Activated naive CD4-positive, alpha-beta T cell treated with anti-CD3 and anti-CD28 coated beads, Interleukin-2, amount 50 U/mL, for 72 hours (primary cell): ENCODE results near the gene SIAE. TPM values are rescaled to one million over a fixed set of nuclear protein-coding genes. Genes with fewer than 3 reads are reported as not detected.
"Not testable (repeated sequence)": the region's sequence is repeated elsewhere in the genome, so short reads cannot be mapped to it uniquely, and the experiment has no call there.

Experiments
- ATAC-seq, 2 donors: fragments of 150-1000 bp; cut with Tn5 transposase; 2 replicates each; pipeline ENCODE4 v1.10.0; 2021; ENCODE audit warnings: mild to moderate bottlenecking in 2 of 2, moderate library complexity in 2 of 2
- DNase-seq, 2 donors: peaks; one replicate each; pipeline ENCODE4 v3.0.0; 2021 to 2022; ENCODE audit warnings: low spot score in 2 of 2
- H3K27ac Mint-ChIP-seq, 2 donors: one replicate each; pipeline ENCODE4 v1.8.0; 2022; ENCODE audit warnings: mild to moderate bottlenecking in 2 of 2, mixed read lengths in 2 of 2
- H3K36me3 Mint-ChIP-seq, 2 donors: one replicate each; pipeline ENCODE4 v1.8.0; 2022; ENCODE audit warnings: mixed read lengths in 2 of 2
- H3K9me3 Mint-ChIP-seq, 2 donors: one replicate each; pipeline ENCODE4 v1.8.0; 2022; ENCODE audit warnings: mixed read lengths in 2 of 2
- total RNA-seq, 2 donors: library from RNA; stranded (reverse); gene quantifications; one replicate each; pipeline ENCODE4 v1.2.3, GENCODE V29; 2022

Gene SIAE
- total RNA-seq, 2 donors from 2014 or later, result 7.6 to 12.3 TPM

GRCh38 chr11:124612045-124612444, 61.5 kb downstream of the SIAE start:
- H3K9me3 Mint-ChIP-seq, result no peaks in the 10 kb centered on the region
- DNase-seq, result no peak
- H3K36me3 Mint-ChIP-seq, result no peaks in the 10 kb centered on the region
- ATAC-seq, result peak; percentile 48 to 91
- H3K27ac Mint-ChIP-seq, result no peak overlapping the region

- no peaks in the 10 kb centered on the region for H3K36me3 Mint-ChIP-seq
- DNase-seq (no peak), ATAC-seq (no peak)
- H3K9me3 Mint-ChIP-seq, result no peaks in the 10 kb centered on the region
- no peak within 1 kb of the TSS for H3K27ac Mint-ChIP-seq
Observed at GRCh38 chr11:124611064-124611463, 62.5 kb downstream of the SIAE start, which contains the start of gene PANX3. Gene PANX3 (plus strand): TSS chr11:124611428. CDS start chr11:124611557, 129 bp downstream.

GRCh38 chr11:124610295-124610694, 63.2 kb downstream of the SIAE start:
- Mint-ChIP-seq H3K27ac (no peak overlapping the region), H3K36me3 (no peaks in the 10 kb centered on the region), H3K9me3 (no peaks in the 10 kb centered on the region)
- DNase-seq, result no peak
- no peak for ATAC-seq

GRCh38 chr11:124608147-124608546, 65.4 kb downstream of the SIAE start:
- DNase-seq (no peak), ATAC-seq (no peak)
- Mint-ChIP-seq H3K36me3 (no peaks in the 10 kb centered on the region), H3K9me3 (no peaks in the 10 kb centered on the region), H3K27ac (no peak overlapping the region)

- no peak for ATAC-seq
- no peak overlapping the region for H3K27ac Mint-ChIP-seq
- H3K36me3 Mint-ChIP-seq, result no peaks in the 10 kb centered on the region
- DNase-seq, result no peak
- no peaks in the 10 kb centered on the region for H3K9me3 Mint-ChIP-seq
Observed at GRCh38 chr11:124605719-124606118, 67.8 kb downstream of the SIAE start.

- not testable (repeated sequence) for H3K27ac Mint-ChIP-seq, H3K9me3 Mint-ChIP-seq, DNase-seq, ATAC-seq, H3K36me3 Mint-ChIP-seq
Observed at GRCh38 chr11:124602723-124603122, 70.8 kb downstream of the SIAE start.

GRCh38 chr11:124602193-124602592, 71.3 kb downstream of the SIAE start:
- Mint-ChIP-seq H3K9me3 (no peaks in the 10 kb centered on the region), H3K27ac (no peak overlapping the region), H3K36me3 (no peaks in the 10 kb centered on the region)
- ATAC-seq, result peak in 1 of 2 donors; percentile 89
- DNase-seq, result no peak

- H3K27ac Mint-ChIP-seq, result no peak overlapping the region
- no peaks in the 10 kb centered on the region for H3K36me3 Mint-ChIP-seq
- no peak for ATAC-seq
- H3K9me3 Mint-ChIP-seq, result no peaks in the 10 kb centered on the region
- DNase-seq, result no peak
Observed at GRCh38 chr11:124600621-124601320, 72.8 kb downstream of the SIAE start.

GRCh38 chr11:124597626-124598025, 75.9 kb downstream of the SIAE start:
- Mint-ChIP-seq H3K27ac (no peak overlapping the region), H3K36me3 (no peaks in the 10 kb centered on the region), H3K9me3 (no peaks in the 10 kb centered on the region)
- no peak for DNase-seq
- ATAC-seq, result no peak

GRCh38 chr11:124595302-124595701, 78.2 kb downstream of the SIAE start:
- DNase-seq, result no peak
- H3K36me3 Mint-ChIP-seq, result no peaks in the 10 kb centered on the region
- no peak overlapping the region for H3K27ac Mint-ChIP-seq
- ATAC-seq, result no peak
- H3K9me3 Mint-ChIP-seq, result no peaks in the 10 kb centered on the region

GRCh38 chr11:124592627-124593026, 80.9 kb downstream of the SIAE start:
- Mint-ChIP-seq H3K9me3 (no peaks in the 10 kb centered on the region), H3K27ac (no peak overlapping the region), H3K36me3 (no peaks in the 10 kb centered on the region)
- no peak for ATAC-seq
- DNase-seq, result no peak

- Mint-ChIP-seq H3K9me3 (no peaks in the 10 kb centered on the region), H3K36me3 (no peaks in the 10 kb centered on the region)
- ATAC-seq, result no peak
Observed at GRCh38 chr11:124591430-124591829, 82.1 kb downstream of the SIAE start.

GRCh38 chr11:124586238-124586860, 87.2 kb downstream of the SIAE start:
- no peaks in the 10 kb centered on the region for H3K9me3 Mint-ChIP-seq
- no peaks in the 10 kb centered on the region for H3K36me3 Mint-ChIP-seq
- no peak overlapping the region for H3K27ac Mint-ChIP-seq
- peak in 1 of 2 donors; percentile 51 for ATAC-seq
- peak in 1 of 2 donors; percentile 48 for DNase-seq

More at GRCh38 chr11:124591430-124591829, 82.1 kb downstream of the SIAE start:
- no peak for DNase-seq
- no peak overlapping the region for H3K27ac Mint-ChIP-seq

GRCh38 chr11:124584681-124585372, 88.7 kb downstream of the SIAE start:
- Mint-ChIP-seq H3K27ac (no peak overlapping the region), H3K9me3 (no peaks in the 10 kb centered on the region), H3K36me3 (no peaks in the 10 kb centered on the region)
- no peak for DNase-seq
- ATAC-seq, result no peak

GRCh38 chr11:124583781-124584180, 89.8 kb downstream of the SIAE start:
- Mint-ChIP-seq H3K36me3 (no peaks in the 10 kb centered on the region), H3K27ac (no peak overlapping the region), H3K9me3 (no peaks in the 10 kb centered on the region)
- DNase-seq (no peak), ATAC-seq (no peak)
